Stimulated activated CD4-positive, alpha-beta T cell treated with anti-CD3 and anti-CD28 coated beads, TNF-alpha, amount 100 ng/mL, for 24 hours (primary cell): ENCODE results near the gene ILF2.

Experiments used
- DNase-seq, 3 experiments: peaks; one replicate each; pipeline ENCODE4 v3.0.0-alpha.2; 2020; ENCODE audit warnings: low read depth in 3 of 3

ILF2 gene

GRCh38 chr1:153627715-153628626, 42.8 kb downstream of the ILF2 start, which contains the start of gene S100A1:
Gene S100A1 (plus strand): TSS chr1:153628434. CDS start chr1:153630522, 2,088 bp downstream.
- DNase-seq = no peak

GRCh38 chr1:153626904-153627714, 43.7 kb downstream of the ILF2 start, which contains the start of gene S100A13:
Gene S100A13 (minus strand): TSS chr1:153627505. CDS start chr1:153626472, 1,033 bp downstream.
- DNase-seq = no peak

- DNase-seq = no peak
Measured at GRCh38 chr1:153626477-153626903, 44.3 kb downstream of the ILF2 start.

- DNase-seq = no peak
Measured at GRCh38 chr1:153624965-153625611, 45.7 kb downstream of the ILF2 start.

GRCh38 chr1:153623101-153623500, 47.7 kb downstream of the ILF2 start:
- DNase-seq = no peak

- no peak for DNase-seq
Measured at GRCh38 chr1:153619171-153619570, 51.6 kb downstream of the ILF2 start.

- DNase-seq = peak in 1 of 3 experiments; percentile 38
Measured at GRCh38 chr1:153617663-153618062, 53.1 kb downstream of the ILF2 start.

- DNase-seq = no peak
Measured at GRCh38 chr1:153616917-153617311, 53.9 kb downstream of the ILF2 start.

- DNase-seq = no peak
Measured at GRCh38 chr1:153616144-153616916, 54.5 kb downstream of the ILF2 start, which contains the start of gene S100A14. Gene S100A14 (minus strand): TSS chr1:153616325. CDS start chr1:153615858, 467 bp downstream.

GRCh38 chr1:153615406-153615805, 55.4 kb downstream of the ILF2 start:
- no peak for DNase-seq

- no peak for DNase-seq
Measured at GRCh38 chr1:153614906-153615305, 55.9 kb downstream of the ILF2 start.

GRCh38 chr1:153614189-153614900, 56.4 kb downstream of the ILF2 start:
- no peak for DNase-seq

- no peak for DNase-seq
Measured at GRCh38 chr1:153613406-153613805, 57.4 kb downstream of the ILF2 start.

GRCh38 chr1:153612755-153613331, 58.0 kb downstream of the ILF2 start, which contains the start of gene S100A16:
Gene S100A16 (minus strand): TSS chr1:153613137. CDS start chr1:153608151, 4,986 bp downstream.
- no peak for DNase-seq

- DNase-seq = no peak
Measured at GRCh38 chr1:153612111-153612754, 58.6 kb downstream of the ILF2 start.
